HG02938 (cell line): ENCODE results near the gene PACSIN1.

Experiments
- ATAC-seq: cut with Tn5 transposase; IDR thresholded peaks from one replicate; pipeline ENCODE4 v1.9.1; 2021; ENCODE audit warnings: mild to moderate bottlenecking, moderate library complexity; ENCODE audit not compliant: unreplicated experiment

PACSIN1 gene

DNA sequence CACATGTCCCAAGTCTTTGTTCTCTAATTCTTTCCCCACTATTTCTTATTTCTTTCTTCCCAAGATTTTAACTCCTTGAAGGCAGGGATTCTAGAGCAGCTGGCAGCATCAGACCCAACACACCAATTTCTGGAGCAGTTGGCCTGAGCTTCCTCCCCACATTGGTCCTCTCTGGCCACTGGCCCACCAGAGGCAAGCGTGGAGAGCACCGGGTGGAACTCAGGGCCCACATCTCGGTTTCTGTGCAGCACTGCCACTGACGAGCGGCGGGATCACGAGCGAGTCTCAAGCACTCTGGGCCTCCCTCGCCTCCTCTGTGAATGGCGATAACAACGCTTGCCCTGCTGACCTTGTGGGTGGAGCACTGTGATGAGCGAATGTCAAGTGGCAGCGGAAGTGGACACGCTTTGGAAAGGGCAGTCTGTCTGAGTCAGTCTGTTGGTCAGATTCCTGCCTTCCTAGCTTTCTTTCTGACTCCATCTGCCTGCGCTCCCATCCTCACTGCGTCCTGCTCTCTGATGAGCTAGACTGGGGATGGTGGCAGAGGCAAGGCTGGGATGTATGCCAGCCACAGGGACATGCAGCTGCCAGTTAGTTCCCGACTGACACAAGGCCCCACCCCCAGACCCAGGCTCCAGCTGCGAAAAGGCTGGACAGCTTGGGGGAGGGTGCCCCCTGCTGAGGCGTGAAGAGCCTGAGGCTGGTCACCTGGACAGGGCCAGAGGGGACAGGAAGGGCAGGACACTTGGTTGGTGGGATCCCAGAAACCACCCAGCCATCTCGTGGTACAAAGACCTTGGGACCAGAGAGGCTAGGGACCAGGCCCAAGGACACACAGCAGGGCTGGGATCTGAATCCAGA, 94.7 kb downstream of the PACSIN1 start:
- ATAC-seq: no peak

DNA sequence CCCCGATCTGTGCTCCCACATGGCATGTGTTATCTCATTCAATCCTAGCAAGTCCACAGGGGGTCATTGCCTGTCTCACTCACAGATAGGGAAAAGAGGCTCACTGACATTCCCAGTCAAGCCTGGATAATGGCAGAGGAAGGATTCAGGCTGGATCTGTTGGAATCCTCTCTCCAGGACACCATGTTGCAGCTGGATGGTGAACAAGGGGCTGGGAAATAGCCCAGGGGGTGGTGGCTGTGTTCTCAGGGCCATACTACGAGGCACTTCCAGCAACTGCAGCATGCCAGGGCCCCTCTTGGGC, 95.3 kb downstream of the PACSIN1 start:
- no peak for ATAC-seq

DNA sequence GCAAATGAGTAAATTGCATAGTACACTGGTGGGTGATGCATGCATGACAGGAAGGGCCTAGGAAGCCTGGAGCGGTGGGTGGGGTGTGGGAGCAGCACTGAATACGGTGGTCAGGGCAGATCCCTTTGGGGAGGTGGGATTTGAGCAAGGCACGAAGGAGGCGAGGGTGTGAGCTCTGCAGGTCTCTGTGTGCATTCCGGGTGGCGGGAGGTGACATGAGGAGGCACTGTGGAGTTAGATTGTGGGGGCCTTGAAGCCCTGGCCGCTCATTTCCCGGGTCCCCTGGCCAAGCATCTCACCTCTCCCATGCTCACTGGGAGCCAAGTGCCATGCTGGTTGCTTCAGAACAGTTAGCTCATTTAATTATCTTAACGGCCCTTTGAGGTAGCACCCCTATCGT, 96.5 kb downstream of the PACSIN1 start:
- no peak for ATAC-seq

DNA sequence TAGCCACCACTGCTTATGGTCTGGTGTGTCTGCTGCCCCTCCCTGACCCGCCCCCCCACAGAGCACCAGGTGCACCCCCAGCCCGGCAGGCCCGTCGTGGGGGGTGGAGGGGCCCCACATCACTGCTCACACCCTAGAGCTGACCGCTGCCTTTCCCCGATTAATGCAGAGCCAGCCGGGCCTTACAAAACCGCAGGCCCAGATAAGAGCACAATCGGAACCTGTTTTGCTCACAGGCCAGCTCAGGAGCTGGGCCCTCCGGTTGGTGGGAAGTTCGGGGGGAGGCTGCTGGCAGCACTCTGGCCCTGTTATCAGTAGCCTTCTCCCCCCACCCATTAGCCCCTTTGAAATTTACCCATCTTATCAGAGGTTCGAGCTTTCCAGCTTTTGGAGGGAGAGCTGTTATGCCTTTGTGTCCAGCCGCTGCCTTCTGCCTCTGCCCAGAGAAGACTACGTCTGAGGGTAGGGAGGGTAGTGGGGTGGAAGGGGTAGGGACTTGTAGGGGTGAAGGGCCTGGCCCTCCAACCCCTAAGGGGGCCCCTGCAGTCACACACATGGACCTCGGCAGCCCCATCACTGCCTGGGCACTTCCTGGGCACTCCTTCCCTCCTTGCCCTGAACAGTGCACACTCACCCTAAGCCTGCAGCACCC, 97.1 kb downstream of the PACSIN1 start:
- no peak for ATAC-seq

DNA sequence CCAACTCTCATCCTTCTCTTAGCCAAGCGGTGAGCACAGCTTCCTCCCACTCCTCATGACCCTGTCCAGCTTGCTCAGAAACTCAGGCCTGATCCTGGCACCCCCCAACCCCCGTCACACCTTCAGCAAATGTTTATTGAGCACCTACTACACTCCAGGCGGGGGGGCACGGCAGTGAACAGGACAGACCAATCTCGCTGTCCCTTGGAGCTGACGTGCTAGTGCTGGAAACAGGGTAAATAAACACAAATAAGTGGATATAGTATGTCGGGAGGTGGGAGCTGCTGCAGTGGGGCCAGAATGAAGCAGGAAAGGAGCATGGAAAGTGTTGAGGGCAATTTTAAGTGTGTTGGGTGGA, 97.6 kb downstream of the PACSIN1 start:
- no peak for ATAC-seq

DNA sequence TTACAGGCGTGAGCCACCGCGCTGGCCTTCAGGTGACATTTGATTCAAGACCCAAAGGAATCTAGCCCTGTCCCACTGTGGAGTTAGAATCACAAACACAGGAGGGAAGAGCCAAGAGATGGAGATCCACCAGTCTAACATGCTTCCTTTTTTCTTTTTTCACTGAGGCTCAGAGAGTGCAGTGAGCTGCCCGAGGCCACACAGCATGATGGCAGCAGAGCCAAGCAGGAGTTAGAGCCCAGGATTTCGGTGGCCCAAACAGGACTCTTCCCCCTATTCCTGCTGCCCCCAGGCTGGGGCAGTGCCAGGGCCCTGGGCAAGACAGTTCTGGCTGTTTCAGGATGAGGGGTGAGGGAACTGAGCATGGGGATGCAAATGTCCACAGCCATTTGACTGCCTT, 98.3 kb downstream of the PACSIN1 start:
- ATAC-seq: no peak

DNA sequence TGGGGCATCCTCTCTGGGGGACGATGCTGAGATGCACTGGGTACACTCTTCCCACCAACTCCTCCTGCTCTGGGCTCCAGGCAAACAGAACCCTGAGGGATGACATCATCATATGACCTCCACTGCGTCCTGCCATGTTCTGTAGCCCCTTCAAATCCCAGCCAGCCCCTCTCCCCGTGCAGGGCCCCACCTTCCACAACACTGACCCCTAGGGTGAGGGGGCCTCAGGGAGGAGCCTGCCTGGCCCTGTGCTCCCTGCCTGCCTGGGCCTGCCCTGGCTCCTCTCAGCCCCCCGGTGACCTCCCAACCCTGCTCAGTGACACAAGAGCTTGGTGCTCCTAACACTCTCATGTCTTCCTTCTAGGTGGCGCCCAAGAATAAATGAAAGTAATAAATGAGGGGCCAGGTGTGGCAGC, 99.9 kb downstream of the PACSIN1 start:
- ATAC-seq: no peak

DNA sequence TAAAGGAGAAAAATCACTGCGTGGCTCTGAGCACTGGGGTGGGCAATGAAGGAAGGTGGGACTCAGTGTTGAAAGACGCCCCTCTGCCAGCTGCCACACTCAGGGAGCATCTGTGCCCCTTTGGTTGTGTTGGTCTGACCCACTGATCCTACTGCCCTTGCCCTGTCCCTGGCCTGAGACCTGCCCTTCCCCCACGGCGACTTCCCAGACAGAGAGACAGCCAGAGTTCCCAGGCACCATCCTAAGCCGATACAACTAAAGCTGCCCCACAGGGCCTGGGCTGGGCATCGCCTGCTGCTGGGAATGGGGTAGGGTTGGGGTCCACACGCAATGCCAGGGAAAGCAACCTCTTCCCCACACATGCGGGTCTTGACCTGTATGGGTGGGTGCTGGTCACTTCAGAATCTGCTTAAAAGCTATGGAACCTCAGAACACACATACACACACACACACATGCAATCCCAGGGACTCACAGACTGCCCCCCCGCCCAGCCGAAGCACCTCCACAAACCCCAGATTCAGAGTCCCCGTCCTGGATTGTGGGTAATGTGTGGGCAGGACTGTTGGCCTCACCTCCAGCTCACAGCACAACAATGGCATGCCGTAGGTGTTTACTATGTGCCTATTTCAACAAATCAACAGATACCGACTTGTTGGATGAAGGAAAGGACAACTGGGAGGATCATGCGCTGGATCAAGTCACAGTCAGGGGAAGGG, 101.1 kb downstream of the PACSIN1 start:
- no peak for ATAC-seq

DNA sequence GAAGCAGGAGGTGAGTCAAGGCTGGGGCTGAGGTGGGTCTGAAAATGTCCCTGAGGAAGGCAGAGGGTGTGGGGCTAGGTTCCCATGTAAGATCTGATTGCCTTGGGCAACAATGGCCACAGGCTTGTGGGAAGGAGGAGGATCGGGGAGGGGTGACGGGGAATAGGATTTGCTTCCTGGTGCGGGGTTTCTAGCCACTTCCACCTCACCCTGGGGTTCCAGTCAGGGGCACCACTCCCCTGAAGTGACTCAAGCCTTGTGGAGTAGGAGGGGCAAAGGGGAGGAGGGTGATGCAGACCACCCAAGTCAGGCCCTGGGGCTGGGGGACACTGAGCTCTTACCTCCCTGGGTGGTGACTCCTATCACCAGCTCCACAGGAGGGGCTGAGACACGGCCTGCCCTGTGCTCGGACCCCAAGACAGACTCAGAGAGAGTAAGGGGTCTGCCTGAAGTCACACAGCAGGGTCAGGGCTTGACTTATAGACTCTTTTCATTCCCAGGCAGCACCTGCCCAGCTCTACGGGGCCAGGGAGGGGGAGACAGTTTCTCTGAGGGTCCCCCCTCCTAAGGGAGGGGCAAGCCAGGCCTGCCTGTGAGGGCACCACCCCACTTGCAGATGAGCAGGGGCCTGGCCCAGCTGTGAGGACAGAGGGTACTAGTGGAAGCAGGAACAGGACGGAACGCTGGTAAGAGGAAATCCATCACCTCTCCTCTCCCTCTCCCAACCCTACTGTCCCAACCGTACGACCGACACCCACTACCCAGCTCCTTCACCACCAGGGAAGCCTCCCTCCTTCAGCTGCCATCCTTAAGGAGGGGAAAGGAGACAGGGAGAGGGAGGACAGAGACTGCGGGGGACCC, 102.7 kb downstream of the PACSIN1 start:
- ATAC-seq: no peak

DNA sequence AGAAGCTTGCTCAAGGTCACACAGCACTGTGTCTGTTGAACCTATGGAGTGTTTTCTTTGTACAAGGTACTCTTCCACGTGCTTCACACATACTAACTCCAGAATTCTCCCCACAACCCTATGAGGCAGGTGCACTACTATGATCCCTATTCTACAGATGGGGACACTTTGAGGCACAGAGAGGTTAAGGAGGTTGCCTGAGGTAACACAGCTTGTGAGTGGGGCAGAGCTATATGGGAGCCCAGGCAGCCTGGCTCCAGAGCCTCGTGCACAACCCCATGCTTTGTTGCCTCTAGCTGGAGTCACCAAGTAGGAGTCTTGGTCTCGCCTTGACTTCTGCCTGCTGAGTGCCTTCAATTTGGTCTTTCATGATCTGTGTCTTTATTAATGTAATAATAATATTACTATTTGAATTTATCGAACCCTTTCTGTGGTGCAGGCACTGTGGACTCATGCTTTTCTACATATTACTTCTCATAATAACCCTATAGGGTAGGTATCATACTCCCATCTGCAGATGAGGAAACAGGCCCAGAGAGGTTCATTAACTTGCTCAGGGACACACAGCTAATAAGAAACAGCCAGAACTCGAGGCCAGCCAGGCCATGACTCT, 103.6 kb downstream of the PACSIN1 start:
- no peak for ATAC-seq

DNA sequence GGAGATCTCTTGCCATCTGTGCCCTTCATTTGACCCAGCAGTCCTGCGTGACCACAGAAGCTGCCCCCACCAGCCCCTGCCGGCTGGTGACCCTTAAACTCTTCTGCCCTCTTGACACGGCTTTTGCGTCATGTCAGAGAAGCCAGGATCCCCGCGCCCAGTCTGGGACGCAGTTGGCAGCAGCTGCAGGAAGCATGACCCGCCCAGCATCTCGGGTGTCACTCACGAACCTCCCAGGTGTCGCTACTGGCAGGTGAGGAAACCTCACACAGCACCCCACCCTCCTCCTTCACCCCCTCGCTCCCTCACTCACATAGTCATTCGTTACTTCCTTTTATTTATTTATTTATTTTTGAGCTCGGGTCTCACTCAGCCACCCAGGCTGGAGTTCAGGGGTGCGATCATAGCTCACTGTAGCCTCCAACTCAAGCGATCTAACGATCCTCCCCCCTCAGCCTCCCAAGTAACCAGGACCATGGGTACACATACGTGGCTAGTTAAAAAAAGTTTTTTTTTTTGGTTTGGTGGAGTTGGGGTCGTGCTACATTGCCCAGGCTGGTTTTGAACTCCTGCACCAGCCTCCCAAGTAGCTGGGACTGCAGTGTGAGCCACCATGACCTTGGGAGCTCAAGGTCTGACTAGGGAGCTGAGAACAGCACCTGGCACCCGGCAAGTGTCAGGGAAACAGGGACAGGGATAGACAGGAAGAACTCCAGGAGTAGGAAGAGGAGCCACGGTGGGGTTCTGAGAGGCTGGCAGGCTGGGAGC, 104.4 kb downstream of the PACSIN1 start:
- ATAC-seq: no peak

DNA sequence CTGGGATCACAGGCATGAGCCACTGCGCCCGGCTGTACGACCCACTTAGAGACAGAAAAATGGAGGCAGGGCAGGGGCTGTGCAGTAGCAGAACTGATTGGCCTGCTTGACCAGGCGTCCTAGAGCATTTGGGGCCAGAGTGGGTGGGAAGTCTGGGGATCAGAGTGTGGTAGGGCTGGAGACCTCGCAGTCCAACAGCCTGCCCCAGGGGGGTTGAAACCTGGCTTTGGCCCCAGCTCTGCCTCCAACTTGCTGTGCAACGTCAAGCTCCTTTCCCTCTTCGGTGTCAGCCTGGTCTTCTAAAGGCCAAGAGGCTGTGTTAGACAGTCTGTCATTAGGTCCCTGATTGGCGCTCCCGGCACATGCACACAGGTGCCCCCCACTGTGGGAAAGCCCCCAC, 105.5 kb downstream of the PACSIN1 start:
- no peak for ATAC-seq

DNA sequence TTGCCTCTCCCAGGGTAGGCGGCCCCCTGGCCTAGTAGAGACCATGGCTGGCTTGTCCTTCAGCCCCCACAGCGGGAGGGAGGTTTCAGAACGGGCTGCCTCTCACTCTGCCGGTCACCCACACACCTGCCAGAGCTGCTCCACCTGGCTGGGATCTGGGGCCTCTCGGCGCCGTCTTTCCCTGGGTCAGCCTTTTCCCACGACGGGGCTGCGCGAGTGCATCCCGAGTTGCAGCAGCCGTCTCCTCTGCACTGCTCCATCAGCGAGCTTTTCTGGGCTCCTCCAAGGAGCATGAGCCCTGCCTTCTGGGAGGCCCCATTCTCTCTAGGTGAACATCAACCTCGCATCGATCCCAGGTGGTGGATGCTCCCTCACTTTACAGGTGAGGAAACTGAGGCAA, 106.1 kb downstream of the PACSIN1 start:
- ATAC-seq: no peak

DNA sequence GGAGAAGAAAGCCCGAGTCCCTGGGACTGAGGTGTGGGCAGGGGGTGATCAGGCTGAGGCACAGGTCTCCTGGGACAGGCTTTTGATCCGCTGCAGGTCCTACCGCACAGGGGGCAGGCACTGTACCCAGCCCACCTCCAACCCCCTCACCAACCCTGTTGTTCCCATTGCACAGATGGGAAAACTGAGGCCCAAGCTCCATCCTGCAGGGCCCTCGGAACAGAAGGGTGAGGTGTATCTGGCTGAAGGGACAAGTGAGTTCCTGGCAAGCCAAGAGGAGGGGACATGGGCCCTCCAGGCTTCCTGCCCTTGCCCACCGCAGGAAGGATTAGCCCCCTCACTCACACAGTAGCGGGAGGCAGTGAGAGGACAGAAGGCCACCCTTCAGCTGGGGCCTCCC, 106.7 kb downstream of the PACSIN1 start:
- no peak for ATAC-seq

DNA sequence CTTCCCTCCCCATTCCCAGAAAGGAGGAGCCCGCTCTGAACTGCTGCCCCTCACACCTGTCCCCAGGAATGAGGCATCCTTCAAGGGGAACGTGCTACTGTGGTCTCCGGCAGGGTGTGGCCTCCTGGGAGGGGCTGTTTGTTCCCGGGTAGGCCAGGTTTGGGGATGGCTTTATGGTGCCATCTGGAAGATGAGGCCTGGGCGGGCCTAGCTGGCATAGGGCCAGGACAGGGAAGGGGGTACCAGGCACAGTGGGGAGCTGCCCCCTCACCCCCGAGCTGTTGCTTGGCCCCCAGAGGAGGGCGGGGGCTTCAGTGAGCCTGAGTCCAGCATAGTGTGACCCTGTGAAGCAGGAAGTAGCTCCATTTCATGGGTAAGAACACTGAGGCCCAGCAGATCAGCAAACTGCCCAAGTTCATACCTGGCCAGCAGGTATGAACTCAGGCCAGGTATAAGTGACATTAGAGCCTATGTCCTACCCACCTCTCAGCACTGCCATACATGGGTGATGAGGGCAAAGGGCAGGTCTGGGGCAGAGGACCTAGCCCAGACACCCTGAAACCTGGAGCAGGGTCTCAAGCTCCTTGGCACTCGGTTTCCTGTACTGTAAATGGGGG, 107.8 kb downstream of the PACSIN1 start:
- no peak for ATAC-seq

DNA sequence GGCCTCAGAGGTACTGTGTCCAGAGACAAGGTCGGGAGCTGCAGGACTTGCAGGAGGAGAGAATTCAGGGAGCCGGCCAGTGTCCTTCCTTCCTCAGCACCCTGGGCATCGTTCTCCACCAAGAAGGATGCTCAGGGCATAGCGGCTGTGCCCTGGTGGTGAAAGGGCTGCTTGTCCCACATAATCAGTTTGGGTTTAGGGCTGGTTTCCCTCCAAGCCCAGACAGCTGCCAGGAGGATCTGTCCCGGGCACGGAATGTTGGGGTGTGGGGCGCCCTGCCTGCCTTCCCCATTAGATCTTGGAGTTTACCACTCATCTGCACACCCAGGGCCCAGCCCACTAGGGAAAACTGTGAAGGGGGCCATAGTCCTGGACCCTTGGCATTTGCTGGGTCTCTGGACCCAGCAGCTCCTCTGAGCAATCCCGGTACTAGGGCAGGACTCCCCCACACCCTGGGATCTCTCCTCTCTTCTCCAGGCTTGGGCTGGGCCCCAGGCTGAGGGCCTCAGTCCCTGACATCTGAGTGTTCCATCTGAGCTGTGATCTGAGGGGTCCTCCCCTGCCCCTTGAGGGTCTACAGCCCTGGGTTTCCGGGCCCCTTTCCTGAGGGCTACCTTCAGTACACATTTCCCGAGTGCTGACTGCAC, 108.9 kb downstream of the PACSIN1 start:
- ATAC-seq: no peak

DNA sequence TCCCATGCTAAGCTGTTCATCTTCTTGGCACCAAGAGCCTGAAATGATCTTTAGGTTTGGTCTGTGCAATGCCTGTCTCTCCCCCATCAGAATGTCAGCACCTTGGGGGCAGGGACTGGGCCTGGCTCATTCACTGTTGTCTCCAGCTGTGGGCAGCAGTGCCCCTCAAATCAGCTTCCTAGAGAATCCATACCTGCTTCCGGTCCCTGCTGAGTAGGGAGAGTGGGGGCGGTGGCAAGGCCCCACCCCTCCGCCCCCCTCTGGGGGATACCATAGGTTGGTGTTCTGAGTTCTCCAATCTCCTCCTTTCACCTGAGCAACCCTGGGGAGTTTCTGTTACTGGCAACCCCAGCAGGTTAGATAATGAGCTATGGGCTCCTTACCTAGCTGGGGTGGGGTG, 109.5 kb downstream of the PACSIN1 start:
- ATAC-seq: no peak

DNA sequence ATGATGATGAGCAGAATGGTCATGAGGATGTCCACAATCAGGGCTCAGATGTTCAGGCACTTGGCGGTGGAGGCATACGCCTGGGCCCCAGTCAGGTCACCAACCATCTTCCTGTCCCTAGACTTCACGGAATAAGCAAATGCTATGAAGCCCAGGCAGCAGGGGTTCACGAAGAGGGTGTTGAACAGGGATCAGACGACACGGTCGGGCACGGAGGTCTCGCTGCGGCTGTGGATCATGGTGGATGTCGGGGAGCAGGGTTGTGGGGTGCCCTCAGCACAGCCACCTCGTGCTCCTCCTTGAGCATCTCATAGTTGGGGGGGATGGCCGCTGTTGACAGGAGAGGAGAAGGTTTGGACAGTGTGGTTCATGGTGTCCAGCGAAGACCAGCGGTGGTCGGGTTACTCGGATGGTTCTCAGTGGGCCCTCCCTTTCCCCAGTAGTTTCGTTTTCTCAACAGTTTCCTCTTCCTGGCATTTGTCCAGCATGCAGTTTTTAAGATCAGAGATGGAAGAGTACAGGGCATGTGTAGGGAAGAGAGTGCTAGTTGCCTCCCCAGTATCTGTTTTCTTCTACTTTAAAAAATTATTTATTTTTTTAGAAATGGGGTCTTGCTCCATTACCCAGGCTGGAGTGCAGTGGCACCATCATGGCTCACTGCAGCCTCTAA, 110.5 kb downstream of the PACSIN1 start:
- no peak for ATAC-seq
